ENCODE measurements around the gene C1orf174.

The C1orf174 gene

GRCh38 chr1:3893190-3893589, 6.9 kb downstream of the C1orf174 start:
- DNase-seq: no peak

GRCh38 chr1:3892748-3893147, 7.3 kb downstream of the C1orf174 start:
- no peak for DNase-seq

GRCh38 chr1:3891329-3891865, 8.7 kb downstream of the C1orf174 start:
- DNase-seq: no peak

- DNase-seq: peak in 1 of 5 donors; percentile 47
Observed at GRCh38 chr1:3890389-3891328, 9.4 kb downstream of the C1orf174 start.

- DNase-seq: no peak
Observed at GRCh38 chr1:3889936-3890335, 10.1 kb downstream of the C1orf174 start.

GRCh38 chr1:3888301-3888700, 11.8 kb downstream of the C1orf174 start:
- DNase-seq: no peak

- no peak for DNase-seq
Observed at GRCh38 chr1:3886691-3887090, 13.4 kb downstream of the C1orf174 start.

- DNase-seq: no peak
Observed at GRCh38 chr1:3886106-3886670, 13.9 kb downstream of the C1orf174 start.

GRCh38 chr1:3885611-3886010, 14.5 kb downstream of the C1orf174 start:
- DNase-seq: no peak

- no peak for DNase-seq
Observed at GRCh38 chr1:3884966-3885365, 15.1 kb downstream of the C1orf174 start.

GRCh38 chr1:3883194-3883925, 16.7 kb downstream of the C1orf174 start:
- DNase-seq: peak in 1 of 5 donors; percentile 15

GRCh38 chr1:3881193-3881480, 18.9 kb downstream of the C1orf174 start:
- DNase-seq: no peak

GRCh38 chr1:3880429-3881192, 19.5 kb downstream of the C1orf174 start:
- DNase-seq: no peak

GRCh38 chr1:3879787-3880428, 20.2 kb downstream of the C1orf174 start:
- no peak for DNase-seq

- DNase-seq: no peak
Observed at GRCh38 chr1:3879099-3879498, 21.0 kb downstream of the C1orf174 start.

GRCh38 chr1:3876716-3877115, 23.4 kb downstream of the C1orf174 start:
- DNase-seq: no peak

GRCh38 chr1:3874736-3875135, 25.3 kb downstream of the C1orf174 start:
- no peak for DNase-seq

GRCh38 chr1:3872546-3872945, 27.5 kb downstream of the C1orf174 start:
- no peak for DNase-seq

GRCh38 chr1:3871451-3871805, 28.6 kb downstream of the C1orf174 start:
- DNase-seq: no peak

GRCh38 chr1:3869751-3870301, 30.2 kb downstream of the C1orf174 start:
- no peak for DNase-seq

- no peak for DNase-seq
Observed at GRCh38 chr1:3868464-3869006, 31.5 kb downstream of the C1orf174 start.

Measured in T-helper 1 cell (primary cell).